ENCODE measurements around the gene TEC.

DNA sequence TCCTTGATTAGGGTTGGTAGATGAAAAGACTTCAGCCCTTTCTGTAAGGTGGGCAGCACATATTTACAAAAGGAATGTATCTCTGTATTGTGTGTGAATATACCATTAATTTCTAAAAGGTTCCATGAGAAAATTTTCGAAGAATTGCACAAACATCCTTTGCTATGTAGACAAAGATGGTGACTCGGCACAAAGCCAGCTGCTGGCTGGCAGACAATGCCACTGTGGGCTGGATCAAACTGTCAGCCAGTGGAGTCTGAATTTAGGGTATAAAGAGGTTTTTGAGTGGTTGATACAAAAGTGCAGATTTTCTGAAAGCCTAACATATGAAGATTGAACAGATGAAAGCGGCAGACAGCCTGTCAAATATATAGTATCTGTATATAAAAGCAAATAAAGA is 129.9 kb downstream of the TEC start:
- TF ChIP-seq, protein P1, sequence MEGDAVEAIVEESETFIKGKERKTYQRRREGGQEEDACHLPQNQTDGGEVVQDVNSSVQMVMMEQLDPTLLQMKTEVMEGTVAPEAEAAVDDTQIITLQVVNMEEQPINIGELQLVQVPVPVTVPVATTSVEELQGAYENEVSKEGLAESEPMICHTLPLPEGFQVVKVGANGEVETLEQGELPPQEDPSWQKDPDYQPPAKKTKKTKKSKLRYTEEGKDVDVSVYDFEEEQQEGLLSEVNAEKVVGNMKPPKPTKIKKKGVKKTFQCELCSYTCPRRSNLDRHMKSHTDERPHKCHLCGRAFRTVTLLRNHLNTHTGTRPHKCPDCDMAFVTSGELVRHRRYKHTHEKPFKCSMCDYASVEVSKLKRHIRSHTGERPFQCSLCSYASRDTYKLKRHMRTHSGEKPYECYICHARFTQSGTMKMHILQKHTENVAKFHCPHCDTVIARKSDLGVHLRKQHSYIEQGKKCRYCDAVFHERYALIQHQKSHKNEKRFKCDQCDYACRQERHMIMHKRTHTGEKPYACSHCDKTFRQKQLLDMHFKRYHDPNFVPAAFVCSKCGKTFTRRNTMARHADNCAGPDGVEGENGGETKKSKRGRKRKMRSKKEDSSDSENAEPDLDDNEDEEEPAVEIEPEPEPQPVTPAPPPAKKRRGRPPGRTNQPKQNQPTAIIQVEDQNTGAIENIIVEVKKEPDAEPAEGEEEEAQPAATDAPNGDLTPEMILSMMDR (IDR thresholded peaks at IDR 0.05): no peak
- no peak for TF ChIP-seq POLR2A (IDR thresholded peaks at IDR 0.05)
